HG03354 (cell line): ENCODE data around the gene CA12.

Experiments
- ATAC-seq: cut with Tn5 transposase; IDR thresholded peaks from one replicate; pipeline ENCODE4 v1.9.1; 2021; ENCODE audit warnings: mild to moderate bottlenecking; ENCODE audit not compliant: unreplicated experiment, poor library complexity, severe bottlenecking

Gene CA12

GRCh38 chr15:63380151-63380807 lies 1.4 kb downstream of the CA12 start:
- ATAC-seq: no peak

DNA sequence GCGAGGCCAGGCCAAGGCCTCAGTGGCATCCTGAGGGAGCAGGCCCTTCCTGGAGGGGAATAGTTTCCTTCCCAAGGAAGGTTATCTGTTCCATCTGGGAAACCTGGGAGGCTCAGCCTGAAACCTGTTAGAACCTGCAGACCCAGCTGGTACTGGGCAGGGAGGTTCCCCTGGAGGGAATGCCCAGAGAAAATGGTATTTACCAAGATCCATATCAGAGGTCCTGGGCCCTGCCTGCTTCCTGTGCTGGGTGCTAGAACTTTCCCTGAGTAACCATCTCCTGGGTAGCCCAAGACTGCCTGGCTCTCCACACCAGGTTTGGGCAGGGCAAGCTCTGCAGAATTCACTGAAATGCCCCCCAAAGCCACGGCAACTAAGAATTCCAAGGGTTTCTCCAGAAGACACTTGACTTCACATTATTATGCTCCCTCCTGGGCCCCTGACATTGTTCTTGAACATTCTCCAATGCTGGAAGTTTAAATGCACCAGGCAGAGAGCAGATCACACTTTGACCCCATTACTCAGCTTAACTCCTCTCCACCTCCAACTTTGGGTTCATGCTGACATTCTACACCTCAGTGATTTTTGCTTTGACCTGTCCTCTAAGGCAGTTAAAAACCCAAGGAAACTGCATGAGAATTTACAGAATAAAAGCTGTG lies 2.0 kb downstream of the CA12 start:
- no peak for ATAC-seq

DNA sequence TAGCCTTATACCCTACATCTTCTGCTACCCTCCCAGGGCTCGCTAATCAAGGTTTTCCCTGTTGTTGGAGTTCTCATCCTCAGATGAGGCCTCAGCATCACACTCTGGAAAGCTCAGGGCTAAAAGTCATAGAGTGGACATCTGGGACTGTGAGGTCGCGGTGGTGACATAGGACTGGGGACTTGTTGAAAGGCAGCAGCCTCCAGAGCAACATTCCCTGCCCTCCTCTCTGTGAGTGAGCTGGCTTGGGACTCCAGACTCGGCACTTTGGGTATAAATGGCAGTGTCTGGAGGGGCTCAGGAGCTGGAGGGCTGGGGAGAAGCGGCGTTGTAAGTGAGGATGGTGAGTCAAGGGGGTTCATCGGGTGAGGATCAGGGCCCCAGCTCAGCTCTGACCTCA lies 2.7 kb downstream of the CA12 start:
- ATAC-seq: no peak

GRCh38 chr15:63374686-63375520 lies 6.7 kb downstream of the CA12 start:
- ATAC-seq: no peak

- ATAC-seq: no peak
Observed at GRCh38 chr15:63373866-63374548, 7.6 kb downstream of the CA12 start.

DNA sequence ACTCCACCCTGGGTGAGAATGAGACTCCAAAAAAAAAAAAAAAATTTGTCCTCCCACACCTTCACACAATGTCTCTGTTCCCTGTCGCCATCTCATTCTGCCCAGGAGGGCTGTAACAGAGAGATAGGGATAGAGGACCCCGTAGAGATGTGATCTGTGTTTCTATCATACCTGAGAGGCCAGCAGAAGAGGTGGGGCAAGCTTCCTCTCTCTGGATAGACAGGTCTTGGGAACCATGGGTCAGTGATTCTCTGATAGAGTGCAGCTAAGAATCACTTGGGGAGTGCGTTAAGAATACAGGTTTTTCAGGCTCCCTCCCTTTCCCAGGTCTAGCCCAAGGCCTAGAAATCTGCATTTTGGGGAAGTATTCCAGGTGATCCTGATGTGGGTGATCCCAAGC lies 8.3 kb downstream of the CA12 start:
- no peak for ATAC-seq

GRCh38 chr15:63372753-63373152 lies 8.9 kb downstream of the CA12 start:
- no peak for ATAC-seq

GRCh38 chr15:63372018-63372705 lies 9.5 kb downstream of the CA12 start:
- ATAC-seq: no peak

DNA sequence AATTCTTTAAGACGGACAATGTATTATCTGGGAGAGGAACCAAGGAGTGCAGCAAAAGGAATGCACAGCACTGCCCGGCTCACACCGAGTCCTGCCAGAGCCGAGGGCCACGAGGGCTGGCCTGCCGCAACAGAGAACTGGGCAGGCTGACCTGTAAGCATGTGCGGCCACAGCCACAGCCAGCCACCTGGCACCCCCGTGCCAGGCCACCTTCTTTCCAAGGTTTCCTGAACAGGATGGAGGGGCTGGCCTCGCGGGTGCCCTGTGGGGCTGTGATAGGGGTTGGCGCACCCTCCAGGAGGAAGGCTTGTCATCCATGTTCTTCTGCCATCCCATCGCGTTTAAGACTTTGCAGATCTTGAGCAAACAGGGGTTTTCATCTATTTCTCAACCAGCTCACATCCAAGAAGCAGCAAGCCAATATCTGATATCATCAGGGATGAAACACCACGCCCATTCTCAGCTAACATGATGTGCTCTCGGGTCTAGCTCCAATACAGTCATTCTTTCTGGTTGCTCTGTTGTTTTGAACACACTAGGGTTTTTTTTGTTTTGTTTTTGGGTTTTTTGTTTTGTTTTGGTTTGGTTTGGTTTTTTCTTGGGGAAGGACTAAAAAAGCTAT lies 10.2 kb downstream of the CA12 start:
- no peak for ATAC-seq

GRCh38 chr15:63370764-63371163 lies 10.9 kb downstream of the CA12 start:
- no peak for ATAC-seq

GRCh38 chr15:63369781-63370180 lies 11.9 kb downstream of the CA12 start:
- no peak for ATAC-seq

DNA sequence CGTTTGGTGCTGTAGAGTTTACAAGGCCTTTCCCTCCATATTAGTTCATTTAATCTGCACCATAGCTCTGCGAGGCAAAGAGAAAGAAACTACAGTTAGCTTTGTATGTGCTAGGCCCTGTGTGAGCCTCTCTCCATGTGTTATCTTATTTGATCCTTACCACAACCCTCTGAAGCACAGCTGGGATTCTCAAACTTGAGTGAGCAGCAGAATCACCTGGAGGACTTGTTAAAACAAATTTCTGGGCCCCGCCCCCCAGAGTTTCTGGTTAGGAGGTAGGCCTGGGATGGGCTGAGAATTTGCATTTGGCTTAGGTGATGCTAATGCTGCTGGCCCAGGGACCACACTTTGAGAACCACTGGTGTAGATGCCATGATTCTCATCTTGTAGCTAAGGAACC lies 12.3 kb downstream of the CA12 start:
- no peak for ATAC-seq

DNA sequence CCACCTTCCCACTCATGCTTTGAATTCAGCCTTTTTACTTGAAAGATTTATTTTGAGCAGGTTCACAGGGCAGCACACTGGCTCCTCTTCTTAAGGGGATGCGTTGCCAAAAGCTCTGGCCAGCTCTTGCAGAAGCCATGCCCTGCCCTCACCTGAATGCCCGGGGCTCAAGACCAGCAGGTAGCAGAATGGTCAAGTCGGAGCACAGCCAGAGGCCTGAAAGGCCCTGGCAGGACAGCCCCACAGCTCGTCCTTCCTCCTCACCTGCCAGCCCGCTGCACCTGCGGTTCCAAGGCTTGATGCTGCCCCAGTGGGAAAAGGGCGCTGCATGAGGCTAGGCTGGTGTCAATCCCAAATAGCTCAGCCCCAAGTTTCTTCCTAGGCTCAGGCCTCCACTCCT lies 13.1 kb downstream of the CA12 start:
- ATAC-seq: no peak

- no peak for ATAC-seq
Observed at GRCh38 chr15:63367900-63368299, 13.7 kb downstream of the CA12 start.

DNA sequence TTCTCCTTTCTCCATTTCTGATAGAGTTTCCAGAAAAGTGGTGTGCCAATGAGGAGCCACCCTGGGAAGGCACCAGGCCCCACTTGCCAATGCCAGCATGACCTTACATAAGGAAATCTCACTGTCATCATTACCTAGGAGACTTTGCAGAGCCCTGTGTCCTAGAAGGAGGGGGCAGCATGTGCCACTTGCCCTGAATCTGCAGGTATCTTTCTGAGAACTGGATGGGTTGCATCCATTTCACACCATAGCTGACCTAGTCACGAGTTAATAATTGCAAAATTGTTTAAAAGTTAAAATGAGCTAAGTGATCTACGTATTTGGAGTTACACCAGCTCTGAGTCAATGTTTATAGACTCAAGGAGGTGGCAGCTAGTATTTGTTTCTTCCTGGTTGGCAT lies 14.3 kb downstream of the CA12 start:
- no peak for ATAC-seq

DNA sequence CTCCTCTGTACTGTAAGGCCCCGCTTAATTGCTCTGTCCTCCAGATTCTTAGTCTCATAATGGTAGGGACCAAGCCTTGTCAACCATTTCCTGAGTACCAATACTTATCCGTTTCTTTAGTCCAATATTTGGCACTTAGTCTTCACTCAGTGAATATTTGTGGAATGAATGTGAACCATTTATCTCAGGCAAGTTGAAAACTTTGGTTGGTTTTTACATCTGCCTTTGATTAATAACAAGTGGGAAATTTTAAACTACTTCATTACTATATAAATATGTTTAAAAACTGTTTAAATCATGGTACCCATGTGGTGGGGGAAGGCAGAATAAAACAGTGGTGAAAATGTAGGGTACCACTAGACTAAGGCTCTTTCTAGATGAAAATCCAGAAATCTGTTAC lies 15.2 kb downstream of the CA12 start:
- no peak for ATAC-seq

DNA sequence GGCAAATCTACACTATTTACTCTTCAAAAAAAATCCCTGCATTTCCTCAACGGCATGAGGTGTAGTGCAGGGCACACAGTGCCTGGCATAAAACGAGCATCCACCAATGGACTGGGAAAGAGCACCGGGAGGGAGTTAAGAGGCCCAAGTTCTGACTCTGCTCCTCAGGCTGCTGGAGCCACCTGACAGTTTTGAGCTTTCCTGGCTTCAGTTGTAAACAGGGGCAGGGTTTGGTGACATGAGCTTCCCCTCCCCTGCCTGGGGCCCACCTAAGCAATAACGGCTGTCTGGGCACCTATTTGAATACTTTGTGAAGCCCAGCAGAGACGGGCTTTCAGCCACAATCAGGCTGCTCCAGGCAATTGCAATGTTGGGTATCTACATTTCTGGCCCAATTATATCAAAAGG lies 16.4 kb downstream of the CA12 start:
- no peak for ATAC-seq

DNA sequence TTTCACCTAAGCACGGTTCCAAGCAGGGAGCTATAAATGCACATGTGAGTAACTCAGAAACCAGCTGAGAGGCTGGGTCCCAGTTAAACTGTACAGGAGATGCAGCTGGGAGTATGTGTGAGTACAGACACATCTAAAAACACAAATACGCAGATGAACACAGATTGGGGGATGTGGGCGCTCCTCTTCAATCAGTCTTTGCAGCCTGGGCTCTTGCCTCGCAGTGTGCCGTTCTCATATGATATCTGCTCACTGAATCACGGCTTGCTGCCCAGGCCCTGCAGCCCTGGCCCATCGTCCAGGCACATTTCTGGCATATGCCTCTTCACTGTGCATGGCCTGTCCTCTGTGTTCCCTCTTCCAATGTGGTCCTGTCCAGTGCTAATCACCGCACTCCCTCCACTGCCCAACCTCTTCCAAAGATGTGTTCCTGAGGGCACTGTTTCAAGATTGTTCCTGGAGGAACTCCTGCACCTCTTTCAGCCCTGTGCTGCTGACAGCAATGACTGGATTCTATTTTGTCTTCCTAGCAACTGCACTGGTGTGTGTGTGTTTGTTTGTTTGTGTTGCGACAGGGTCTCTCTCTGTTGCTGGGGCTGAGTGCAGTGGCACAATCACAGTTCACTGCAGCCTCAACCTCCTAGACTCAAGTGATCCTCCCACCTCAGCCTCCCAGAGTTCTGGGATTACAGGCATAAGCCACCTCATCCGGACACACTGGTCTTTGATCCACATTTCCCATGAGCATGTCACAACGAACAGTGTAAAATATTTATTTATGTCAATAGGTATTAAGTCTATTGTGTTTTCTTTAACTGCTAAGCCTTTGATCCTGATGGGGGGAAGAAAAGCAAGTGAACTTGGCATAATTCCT lies 17.0 kb downstream of the CA12 start:
- ATAC-seq: no peak
